HTR-8/SVneo (cell line): ENCODE results near the gene DNAH10.

Source experiments
- DNase-seq: peaks from one replicate; pipeline ENCODE4 v3.0.0; 2011; ENCODE audit warnings: low spot score, mixed read lengths; ENCODE audit not compliant: insufficient read length
- FAIRE-seq: peaks from 2 replicates; lab custom pipeline; 2011; peaks lifted over from hg19 to GRCh38; lab: Jason Lieb, UNC

Gene DNAH10

DNA sequence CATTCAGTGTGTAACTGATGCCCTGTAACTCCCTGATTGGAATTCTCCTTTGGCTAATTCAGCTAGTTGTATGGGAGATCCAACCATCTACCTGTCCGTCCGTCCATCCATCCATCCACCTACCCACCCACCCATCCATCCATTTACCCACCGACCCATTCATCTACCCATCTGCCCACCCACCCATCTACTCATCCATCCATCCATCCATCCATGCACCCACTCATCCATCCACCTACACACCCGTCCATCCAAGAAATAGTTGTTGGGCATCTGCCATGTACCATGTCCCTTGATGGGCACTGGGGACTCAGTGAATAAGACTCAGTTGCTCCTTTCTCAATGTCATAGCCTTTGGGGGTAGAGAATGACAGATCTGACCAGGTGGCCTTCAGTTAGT lies 162.4 kb downstream of the DNAH10 start:
- FAIRE-seq (no peak), DNase-seq (no peak)

DNA sequence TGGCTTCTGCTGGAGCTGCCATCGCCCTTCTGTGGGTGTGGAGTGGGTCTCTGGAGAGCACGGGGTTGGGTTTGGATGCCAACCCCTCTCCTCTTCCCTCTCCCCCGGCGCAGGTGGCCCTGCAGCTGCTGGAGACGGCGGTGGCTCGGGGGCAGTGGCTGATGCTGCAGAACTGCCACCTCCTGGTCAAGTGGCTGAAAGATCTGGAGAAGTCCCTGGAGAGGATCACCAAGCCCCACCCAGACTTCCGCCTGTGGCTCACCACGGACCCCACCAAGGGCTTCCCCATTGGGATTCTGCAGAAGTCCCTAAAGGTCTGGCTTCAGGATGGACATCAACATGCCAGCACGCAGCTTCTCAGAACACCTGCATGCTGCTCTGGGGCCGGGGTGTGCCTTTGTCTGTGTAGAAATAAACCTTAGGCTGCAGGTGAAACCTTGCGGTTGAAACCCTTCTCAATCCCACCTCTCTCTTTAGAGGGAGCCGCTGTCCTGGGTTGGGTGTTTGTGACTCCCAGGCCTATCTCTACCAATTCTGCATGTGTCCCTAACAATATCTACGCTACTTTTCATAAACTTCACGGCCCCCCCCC lies 166.3 kb downstream of the DNAH10 start:
- DNase-seq (no peak), FAIRE-seq (no peak)

DNA sequence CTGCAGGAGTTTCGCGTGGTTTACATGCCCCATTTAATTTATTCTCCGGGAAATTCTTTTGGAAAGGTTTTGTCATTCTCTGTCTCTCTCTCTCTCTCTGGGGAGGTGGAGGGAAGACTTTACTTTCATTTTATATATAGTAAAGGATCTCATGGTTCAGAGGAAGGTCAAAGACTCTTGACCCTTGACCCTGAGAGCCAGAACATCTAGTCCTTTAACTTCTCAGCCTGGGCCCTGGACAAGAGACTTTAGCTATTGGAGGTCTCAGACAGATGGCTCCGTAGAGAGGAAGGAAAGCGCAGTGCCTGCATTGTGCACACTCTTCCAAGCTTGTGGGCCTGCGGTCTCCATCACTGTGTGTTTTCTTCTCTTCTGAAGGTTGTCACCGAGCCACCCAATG lies 166.8 kb downstream of the DNAH10 start:
- FAIRE-seq: no peak

DNA sequence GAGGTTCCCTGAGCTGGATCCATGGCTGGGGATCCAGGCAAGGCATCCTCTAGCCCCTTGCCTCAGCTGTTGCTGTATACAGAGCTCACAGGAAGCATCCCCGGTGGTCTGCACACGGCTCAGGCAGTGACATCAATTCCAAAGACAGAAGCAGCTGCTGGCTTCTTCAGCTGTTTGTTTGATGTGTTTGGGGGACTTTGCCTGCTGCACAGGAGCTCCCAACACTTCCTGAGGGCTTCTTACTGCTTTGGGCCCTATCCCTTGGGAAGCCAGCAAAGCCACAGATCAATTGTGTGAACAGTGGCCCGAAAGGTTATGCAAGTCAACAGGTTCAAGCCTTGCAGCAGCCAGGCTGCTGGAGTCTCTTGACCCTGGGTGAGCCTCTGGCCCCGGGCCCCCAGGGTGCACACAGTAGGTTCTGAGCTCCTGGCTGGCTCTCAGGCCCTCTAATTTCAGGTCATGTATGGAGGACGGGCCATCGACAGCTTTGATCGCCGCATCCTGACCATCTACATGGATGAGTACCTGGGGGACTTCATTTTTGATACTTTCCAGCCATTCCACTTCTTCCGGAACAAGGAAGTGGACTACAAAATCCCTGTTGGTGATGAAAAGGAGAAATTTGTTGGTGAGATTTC lies 168.0 kb downstream of the DNAH10 start:
- no peak for DNase-seq

More for the DNA sequence above, 166.8 kb downstream of the DNAH10 start:
- no peak for DNase-seq

DNA sequence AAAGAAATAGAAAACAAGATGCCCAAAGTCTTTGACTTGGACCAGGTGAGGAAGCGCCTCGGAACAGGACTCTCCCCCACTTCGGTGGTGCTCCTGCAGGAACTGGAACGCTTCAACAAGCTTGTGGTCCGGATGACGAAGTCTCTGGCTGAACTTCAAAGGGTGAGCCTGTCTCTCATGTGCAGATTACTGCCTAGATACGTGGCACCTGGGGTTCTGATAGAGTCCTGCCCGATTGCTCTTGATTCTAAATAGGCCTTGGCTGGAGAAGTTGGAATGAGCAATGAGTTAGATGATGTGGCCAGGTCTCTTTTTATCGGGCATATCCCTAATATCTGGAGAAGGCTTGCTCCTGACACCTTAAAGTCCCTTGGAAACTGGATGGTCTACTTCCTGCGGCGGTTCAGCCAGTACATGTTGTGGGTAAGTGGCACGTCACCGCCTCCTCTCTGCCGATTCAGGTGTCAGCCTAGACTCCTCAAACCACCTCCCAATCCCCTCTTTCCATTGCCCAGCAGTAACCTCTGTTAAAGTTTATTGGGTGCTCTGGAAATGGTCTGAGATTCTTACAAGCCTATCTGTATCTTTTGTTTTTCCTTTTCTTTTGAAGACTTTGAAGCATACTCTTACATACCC lies 169.7 kb downstream of the DNAH10 start:
- DNase-seq: no peak
- FAIRE-seq: no peak

More for the DNA sequence above, 168.0 kb downstream of the DNAH10 start:
- FAIRE-seq: no peak

DNA sequence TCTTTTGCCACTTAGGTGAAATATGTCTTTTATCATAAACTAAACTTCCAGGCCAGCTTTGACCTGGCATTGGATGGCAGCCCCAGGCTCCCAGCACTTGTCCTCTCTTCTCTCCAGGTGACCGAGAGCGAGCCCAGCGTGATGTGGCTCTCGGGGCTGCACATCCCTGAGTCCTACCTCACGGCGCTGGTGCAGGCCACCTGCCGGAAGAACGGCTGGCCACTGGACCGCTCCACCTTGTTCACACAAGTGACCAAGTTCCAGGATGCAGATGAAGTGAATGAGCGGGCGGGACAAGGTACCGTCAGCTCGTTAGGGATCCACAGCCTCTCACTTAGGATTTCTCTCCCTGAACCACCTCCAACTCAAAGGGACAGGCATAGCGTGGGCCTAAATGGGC lies 171.1 kb downstream of the DNAH10 start:
- FAIRE-seq (no peak), DNase-seq (no peak)

DNA sequence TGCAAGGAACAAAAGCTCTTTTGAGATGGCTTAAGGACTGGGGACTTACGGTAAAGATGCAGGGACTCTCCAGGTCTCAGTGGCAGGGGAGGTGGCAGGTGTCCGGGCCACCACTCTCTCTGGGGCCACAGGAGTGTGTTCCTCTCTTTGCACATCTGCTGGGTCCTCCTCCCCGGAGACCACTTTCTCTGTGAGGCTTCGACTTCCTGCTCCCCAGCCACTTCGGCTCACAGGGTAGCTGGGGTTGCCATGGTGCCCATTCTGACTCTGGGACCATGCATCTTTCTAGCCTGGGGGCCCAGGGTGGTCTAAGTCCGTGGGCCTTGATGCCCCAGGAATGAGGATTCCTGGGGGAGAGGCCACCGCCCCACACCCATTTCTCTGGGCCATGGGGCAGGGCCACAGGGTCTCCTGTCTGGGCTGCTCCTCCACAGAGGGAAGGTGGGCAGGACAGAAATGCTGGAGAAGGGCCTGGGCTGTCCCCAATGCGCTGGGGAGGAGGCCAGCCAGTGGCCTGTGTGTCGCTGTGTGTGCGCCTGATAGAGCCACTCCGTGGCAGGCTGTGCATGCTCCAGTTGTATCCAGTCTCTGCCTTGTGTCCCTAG lies 172.0 kb downstream of the DNAH10 start:
- FAIRE-seq: no peak
- no peak for DNase-seq

DNA sequence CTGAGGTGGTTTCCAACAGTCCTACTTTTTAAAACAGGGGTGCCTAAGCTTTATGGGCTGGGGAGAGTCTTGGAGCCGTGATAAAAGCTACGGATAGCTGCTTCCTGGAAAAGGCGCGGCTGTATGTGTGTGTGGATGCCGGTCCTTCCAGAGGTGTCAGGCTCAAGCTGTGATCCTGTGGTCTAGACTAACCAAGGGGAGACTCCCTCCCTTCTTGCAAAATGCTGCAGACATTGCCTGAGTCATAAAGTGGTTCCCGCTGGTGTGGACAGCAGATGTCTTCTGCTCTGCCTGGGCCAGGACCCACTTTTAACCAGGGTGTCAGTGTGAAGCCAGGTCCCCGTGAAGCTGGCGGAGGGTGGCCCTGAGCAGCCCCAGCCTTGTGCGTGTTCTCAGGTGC lies 172.7 kb downstream of the DNAH10 start:
- FAIRE-seq: no peak
- no peak for DNase-seq

DNA sequence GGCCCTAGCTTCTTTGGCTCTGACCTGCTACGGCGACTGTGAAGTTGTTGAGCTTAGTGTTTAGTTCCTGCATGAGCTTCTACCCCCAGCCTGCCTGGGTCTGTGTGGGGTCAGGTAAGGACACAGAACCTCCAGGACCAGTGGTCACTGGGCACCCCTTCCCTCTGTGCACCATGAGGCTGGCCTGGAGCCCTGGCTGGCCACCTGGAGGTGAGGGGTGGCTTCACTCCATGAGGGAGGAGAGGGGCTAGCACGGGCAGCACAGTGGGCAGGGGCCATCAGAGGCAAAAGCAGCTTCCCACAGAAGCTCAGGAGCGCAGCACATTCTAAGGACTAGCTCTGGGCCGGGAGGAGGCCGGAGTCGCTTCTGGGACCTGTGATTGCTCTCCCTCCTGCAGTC lies 173.9 kb downstream of the DNAH10 start:
- FAIRE-seq (no peak), DNase-seq (no peak)

DNA sequence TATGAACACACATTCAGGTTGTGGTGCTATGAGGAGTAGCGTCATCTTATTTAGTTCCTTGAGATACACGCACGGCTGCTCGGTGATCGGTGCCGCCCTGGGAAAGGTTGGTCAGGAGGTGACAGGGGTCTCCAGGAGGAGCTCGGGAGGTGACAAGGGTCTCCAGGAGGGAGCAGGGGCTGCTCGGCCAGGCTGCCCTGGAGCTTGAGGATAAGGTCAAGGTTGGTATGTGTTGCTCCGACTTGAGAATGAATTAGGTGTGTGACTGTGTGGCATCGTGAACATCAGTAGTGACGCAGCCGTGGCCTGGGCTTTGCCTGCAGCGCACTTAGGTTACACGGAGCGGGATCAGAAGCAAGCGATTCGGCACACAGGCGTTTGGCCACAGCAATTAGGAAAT lies 174.4 kb downstream of the DNAH10 start:
- FAIRE-seq: no peak

DNA sequence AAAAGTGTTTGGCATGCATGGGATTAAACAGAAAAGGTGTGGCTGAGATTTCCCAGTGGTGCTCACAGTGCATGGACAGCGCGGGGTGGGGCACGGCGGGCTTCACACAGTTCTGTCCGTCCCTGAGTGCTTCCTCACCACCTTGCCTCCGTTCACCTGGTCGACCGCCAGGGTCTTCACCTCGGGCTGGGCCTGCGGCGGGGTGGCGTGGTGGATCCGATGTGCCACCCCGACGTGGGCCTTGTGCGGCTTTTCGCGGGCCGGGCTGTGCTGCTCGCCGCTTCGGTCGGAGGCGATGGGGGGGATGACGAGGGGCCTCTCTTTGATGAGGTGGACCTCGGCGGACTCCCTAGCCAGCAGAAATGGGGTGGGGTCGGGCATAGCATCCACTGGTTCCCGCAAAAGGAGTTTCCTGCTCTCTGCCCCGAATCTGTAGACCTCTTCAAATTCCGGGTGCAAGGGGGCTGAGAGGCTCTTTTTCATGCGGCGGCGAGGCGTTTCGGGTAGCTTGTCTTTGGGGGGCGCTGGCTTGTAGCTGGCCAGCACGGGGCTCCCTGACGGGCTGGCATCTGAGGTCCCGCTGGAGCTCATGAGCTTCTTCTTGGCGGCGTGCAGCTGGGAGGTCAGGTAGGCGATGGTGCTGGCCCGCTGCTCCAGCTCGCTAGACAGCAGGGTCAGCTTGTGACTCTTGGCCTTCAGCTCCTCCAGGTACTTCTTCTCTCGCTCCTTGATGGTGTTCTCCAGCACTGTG lies 175.0 kb downstream of the DNAH10 start:
- no peak for FAIRE-seq
- DNase-seq: no peak

More for the DNA sequence above, 174.4 kb downstream of the DNAH10 start:
- no peak for DNase-seq

DNA sequence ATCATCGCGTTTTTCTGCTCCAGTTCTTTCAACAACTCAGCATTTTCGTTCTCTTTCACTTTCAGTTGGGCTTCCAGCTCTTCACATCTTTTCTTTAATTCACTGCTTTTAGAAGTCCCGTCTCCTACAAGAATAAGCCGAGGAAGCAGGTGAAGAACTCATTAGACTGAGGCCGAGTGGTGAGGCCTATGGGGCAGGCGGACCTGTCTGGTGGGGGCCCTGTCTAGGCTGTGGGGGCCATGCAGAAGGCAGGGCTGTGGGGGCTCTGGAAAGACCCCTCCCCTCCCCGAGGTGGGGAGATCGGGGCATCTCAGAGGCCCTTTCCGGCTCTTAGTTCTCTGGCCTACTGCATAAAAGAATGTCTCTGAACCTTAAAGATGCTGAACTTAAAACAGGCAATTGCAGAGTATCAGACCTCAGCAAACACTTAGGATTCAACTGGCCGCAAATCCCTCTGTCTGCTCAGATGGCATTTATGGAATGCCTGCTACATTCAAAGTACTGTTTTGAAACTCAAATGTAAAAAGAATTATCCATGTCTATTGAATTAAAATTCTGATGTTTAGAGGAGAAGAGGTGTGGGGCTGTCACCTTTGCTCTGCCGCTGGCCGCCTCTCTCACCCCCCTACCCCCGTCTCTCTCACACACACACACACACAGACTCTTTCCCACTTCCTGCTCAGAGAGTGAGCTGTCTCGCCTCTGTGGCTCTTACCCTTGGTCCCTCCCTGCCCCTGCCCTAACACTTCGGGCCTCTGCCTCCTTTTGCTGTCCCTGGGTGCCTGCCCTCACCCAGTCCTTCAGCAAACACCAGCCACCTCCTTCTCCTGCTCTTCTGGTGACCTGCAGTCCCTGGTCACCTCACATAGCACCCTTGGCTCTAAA lies 175.8 kb downstream of the DNAH10 start:
- no peak for FAIRE-seq

DNA sequence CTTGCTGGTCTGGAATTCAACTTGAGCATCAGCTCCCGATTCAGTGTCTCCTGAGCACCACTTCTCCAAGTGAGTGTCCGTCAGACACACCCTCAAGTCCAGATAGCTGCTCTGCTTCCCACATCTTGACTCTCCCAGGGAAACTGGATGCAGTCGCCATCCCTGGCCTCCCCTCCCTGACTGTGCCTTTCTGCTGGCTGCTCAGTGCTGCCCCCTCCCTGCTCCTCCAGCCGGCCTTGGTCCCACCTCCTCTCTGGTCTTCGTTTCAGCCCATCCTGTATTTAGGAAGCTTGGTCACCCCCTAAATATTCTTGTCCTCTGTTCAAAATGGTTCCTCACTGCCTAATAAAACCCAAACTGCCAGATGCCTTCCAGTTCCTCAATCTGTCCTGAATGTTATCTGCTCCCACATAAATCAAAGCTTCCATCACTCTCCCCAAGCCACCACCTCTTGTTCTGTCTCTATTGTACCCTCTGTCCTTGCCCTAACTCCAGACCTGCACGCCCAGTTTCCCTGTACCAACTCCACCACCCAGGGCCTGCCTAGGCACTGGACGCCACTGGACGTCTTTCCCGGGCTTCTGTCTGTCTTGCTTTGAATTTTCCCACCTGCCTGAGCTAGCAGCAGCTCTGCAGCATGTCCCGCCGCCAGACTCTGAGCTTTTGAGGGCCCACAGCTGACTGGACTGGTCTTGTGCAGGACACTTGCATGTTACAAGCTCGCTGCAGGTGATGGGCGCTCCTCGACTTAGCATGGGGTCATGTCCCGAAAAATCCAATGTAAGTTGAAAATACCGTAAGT lies 176.8 kb downstream of the DNAH10 start:
- FAIRE-seq (no peak), DNase-seq (no peak)

More for the DNA sequence above, 175.8 kb downstream of the DNAH10 start:
- no peak for DNase-seq

DNA sequence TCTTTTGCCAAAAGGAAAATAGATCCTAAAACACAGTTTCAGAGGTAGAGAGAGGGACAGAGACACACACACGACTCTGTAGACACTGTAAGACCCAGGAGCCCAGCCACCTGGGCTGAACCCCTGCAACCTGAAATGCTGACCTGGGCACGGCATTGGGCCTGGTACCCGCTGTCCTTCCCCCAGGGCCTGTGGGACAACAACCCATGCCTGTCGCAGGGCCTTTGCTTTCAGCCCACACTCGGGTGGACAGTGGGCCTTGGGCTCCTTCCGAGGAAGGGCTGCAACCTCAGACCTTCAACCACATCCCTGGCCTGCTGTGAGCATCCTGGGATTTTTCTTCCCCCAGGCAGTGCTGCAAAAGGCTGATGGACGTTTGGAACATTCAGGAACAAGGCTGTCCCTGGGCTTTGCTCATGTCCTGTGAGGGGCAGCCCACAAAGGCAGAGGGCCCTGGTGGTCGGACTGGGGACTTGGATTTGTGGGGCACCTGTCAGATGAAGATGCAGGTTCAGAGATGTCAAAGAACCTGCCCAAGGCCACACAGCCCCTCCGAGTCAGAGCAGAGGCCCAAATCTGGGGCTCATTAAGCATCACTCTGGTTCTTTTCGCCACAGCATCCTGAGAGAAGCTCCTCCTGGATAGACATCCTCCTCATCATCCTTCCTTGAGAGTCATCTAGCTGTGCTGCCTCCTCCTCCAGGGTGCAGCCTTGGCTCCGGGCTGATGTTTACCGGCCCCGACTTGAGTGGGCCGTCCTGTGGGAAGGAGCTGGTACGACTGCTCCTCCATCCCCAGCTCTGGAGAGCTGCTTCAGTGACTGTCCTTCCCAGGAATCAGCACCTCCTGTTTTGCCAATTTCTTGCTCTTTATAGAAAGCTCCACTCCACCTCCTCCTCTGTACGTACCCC lies 177.9 kb downstream of the DNAH10 start:
- no peak for DNase-seq
- no peak for FAIRE-seq

DNA sequence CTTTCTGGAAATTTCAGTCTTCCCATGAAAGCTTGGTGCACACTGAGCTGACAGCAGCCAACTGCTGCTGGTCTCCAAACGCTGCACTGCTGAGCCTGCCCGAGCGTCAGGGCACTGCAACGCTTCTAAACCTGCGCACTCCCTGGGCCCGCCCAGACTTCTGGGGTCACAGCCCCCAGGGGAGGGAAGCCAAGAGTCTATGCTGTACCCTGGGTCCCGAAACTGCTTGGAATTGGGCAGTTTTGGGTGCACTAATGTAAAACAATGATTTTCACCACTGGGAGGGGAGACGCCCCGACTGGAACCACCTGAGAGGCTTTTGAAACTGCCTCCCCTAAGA lies 178.5 kb downstream of the DNAH10 start:
- no peak for FAIRE-seq
- DNase-seq: no peak

DNA sequence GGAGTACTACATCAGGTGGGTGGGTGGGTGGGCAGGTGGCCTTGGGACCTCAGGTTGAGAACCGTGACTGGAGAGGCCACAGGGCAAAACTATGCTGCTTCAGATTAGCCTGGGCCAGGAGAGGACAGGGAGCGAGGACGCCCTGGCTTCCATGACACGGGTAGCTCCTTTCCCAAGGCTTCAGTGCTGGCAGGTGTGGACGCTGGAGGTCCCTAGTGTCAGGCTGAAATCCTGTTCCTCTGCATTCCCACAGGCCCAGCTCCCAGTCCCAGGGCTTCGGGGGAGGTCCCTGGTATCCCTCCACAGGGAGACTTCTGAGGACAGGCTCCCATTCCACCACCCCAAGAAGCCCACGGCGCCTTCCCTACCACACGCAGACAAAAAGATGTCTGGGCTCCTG lies 178.9 kb downstream of the DNAH10 start:
- FAIRE-seq: no peak

DNA sequence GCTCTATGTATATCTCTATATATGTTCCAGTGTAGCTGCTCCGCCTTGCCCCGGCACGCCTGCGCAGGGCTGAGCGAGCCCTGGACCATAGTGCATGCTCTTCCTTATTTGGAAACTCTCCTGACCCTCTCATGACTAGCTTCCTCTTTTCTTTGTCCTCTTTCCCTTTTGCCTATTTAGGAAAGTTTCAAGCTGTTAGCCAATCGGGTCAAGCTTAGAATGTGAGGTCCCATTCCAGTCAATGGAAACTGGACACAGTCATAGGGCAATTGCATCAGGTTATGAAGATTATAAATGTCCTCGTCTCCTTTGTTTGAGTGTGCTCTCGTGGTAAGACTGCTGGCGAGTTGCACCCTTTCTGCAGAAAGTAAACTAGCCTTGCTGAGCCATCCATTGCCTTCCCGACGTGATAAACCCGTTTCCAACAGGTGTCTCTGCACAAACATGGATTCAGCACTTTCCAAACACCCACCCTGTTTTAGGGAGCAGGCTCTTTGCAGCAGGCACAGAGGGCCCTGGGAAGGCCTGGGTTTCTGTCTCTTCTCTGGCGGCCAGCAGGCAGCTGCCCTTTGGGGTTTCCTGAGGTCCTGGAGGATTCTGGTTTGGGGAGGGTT lies 179.6 kb downstream of the DNAH10 start:
- DNase-seq (no peak), FAIRE-seq (no peak)

More for the DNA sequence above, 178.9 kb downstream of the DNAH10 start:
- DNase-seq: no peak
